Upper lobe of left lung (tissue), 4 donors: ENCODE measurements around the gene INAFM1.
"Not testable (repeated sequence)": the region's sequence is repeated elsewhere in the genome, so short reads cannot be mapped to it uniquely, and the experiment has no call there.

Experiments used
- CTCF ChIP-seq, 6 experiments: fragments of 450-650 bp in 4 of 6; fragments of 200-600 bp in 2 of 6; sonication (generic) in 2 of 6; IDR thresholded peaks; one replicate each; pipeline ENCODE4 v1.5.1; 2016 to 2019; ENCODE audit warnings: antibody characterized with exemption in 6 of 6
- EP300 ChIP-seq, 4 donors: sonication (generic); formaldehyde crosslinking; IDR thresholded peaks; one replicate each; pipeline ENCODE4 v1.5.1; 2017; ENCODE audit warnings: antibody characterized with exemption in 4 of 4, control low read depth in 2 of 4
- POLR2A ChIP-seq, 4 donors: fragments of 450-650 bp; IDR thresholded peaks; one replicate each; pipeline ENCODE4 v1.5.1; 2016 to 2017; ENCODE audit warnings: antibody characterized with exemption in 4 of 4, mild to moderate bottlenecking in 2 of 4
- POLR2AphosphoS5 ChIP-seq, 2 donors: sonication (generic); formaldehyde crosslinking; IDR thresholded peaks; one replicate each; pipeline ENCODE4 v1.5.1; 2017; ENCODE audit warnings: antibody characterized with exemption in 2 of 2

GRCh38 chr19:47300867-47301266 lies 26.2 kb downstream of the INAFM1 start:
- TF ChIP-seq EP300, CTCF, POLR2A, POLR2AphosphoS5 (IDR thresholded peaks at IDR 0.05): not testable (repeated sequence)
